HCEC 1CT (cell line): ENCODE measurements around the gene APOM.

Experiments
- DNase-seq: peaks from one replicate; pipeline ENCODE4 v3.0.0-alpha.2; 2017

The APOM gene

DNA sequence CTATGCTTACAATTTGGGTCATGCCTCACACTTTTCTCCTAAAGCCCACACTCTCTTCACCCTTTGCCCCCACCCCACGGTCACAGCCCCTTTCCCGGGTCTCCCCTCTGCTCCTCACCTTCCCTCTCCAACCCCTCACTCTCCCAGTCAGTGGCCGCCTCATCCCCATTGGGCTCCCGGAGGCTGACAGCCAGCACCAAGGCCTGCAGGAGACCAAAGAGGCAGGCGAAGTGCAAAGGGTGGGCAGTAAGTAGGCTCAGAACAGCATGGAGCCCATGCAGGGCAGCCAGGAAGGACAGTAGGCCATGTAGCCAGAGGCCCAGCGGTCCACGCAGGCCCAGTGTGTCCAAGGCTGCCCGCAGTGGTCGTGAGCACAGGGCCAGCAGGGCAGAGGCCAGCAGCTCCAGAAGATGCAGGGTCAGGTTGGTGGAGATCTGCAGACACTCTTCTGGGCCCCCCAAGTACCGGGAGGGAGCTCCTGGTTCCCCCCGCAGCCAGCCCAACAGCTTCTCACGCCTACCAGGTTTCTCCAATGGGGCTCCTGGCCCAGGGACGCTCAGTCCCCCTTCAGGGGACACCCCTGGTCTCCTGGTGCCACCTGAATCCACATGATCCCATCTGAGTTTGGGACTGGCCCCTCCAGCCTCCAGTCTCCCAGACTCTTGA is 3.4 kb downstream of the APOM start:
- no peak for DNase-seq

GRCh38 chr6:31659649-31660380 is 4.1 kb downstream of the APOM start:
- DNase-seq: peak; percentile 47

DNA sequence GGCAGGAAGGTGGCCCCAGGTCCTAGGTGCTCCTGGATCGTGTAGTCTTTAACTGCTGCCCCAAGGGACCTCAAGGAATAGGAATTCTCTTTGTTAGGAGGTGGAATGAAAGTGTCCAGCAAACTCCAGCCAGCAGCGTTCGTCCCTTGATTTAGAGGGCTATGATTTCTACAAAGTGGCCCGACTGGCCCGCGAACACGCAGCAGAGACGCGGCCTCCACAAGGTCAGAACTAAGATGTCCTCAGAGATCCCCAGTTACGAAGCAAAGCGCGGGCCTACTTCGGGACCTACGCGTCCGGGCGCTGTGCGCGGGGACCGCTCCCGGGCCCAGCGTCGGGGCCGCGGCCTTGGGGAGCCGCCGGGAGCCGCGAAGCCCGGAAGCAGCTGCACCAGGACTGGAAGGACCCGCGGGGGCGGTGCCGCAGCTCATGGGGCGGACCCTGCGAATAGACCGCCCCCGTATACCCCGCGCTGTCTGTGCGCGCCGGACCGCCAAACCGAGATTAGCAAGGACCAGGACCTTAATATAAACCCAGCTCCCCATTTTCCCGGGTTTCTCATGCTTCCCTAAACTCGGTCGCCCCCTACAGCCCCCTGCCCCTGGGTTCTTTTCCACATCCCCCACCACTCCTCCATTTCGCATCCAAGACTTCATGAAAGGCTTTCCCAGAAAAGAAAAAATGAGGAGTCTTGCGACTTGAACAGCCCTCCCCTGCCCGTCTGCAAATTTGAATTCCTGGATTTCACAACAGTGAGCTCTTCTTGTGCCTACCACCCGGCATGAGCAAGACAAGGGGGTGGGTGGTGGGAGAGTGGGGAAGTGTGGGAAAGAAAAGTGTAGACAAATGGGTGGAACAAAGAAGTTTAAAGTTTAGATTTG is 4.9 kb downstream of the APOM start, which contains the start of gene C6orf47:
C6orf47 (minus strand) TSS at position 398 of the 881 bp plus-strand sequence. CDS start 831 bp downstream, outside the sequence.
- peak; percentile 85 for DNase-seq

DNA sequence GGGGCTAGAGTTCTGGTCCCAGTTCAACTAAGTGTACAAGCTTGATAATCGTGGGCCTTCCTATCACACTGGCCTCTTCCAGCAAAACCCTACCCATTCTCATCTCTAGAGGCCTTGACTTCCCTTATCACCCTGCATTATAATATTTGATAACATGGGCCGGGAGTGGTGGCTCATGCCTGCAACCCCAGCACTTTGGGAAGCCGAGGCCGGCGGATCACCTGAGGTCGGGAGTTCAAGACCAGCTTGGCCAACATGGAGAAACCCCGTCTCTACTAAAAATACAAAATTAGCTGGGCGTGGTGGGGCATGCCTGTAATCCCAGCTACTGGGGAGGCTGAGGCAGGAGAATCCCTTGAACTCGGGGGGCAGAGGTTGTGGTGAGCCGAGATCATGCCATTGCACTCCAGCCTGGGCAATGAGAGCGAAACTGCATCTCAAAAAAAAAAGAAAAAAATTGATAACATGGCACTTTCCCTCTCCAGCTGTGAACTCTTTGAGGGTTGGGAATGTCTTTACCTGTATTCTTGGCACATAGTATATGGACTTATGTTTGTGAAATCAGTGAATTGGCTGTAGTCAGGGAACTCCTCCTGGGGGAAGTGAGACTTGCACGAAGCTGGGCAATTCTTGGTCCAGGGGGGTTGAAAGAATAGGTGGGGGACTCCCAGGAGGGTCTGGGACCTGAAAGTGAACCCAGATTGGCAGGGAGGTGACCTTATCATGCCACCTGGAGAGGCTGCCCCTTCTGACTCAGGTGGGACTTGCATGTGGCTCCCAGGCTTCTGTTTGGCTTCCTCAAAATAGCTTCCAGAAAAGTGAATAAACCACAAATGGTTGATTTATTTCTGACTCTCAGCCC is 5.8 kb downstream of the APOM start:
- DNase-seq: no peak

GRCh38 chr6:31662124-31662723 is 6.5 kb downstream of the APOM start:
- no peak for DNase-seq

DNA sequence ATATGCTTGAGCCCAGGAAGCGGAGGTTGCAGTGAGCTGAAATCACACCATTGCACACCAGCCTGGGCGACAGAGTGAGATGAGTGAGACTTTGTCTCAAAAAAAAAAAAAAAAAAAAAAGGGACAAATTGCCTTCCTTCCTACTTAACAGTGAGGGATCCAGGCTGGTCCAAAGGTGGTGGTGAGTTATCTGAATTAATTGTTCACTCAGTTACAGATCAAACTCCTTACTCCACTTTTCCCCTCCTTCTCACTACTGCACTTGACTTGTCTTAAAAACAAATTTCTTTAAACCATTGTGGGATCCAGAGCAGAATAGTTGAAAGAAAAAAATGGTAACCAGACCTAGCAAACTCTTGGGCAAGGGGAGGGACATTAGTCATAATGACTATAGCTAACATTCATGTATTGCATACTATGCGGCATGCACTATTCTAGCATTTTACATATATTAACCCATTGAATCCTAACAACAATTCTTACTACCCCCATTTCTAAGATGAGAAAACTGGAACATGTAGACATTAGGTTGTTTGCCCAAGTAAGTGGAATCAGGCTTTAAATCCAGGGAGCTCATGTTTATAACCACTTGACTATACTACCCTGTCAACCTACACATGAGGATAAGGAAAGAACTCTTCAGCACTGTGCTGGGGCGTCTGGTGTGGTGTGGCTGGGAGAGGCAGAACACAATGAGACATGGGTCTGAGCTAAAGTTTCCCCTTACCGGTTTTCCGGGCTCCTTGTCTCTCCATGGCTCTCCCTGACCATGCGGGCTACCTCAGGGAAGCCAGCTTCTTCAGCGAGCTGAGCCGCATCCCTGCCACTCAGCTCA is 7.6 kb downstream of the APOM start:
- DNase-seq: peak; percentile 62

- peak; percentile 86 for DNase-seq
These were observed 8.5 kb downstream of the APOM start for GRCh38 chr6:31663961-31664789.

- peak; percentile 93 for DNase-seq
These were observed 9.3 kb downstream of the APOM start, which contains the start of gene GPANK1 for GRCh38 chr6:31664790-31665500. Gene GPANK1, minus strand, starts transcription at chr6:31664997. Its CDS starts 519 bp downstream, at chr6:31664478.

GRCh38 chr6:31665501-31666336 is 10.0 kb downstream of the APOM start, which contains the start of gene CSNK2B:
Gene CSNK2B, plus strand, starts transcription at chr6:31666080. Its CDS starts 752 bp downstream, at chr6:31666832.
- DNase-seq: peak; percentile 98

GRCh38 chr6:31666337-31666965 is 10.8 kb downstream of the APOM start:
- no peak for DNase-seq

- no peak for DNase-seq
These were observed 14.0 kb downstream of the APOM start, which contains the start of gene LY6G5B for GRCh38 chr6:31669676-31670075. Gene LY6G5B, plus strand, starts transcription at chr6:31669976. Its CDS starts 975 bp downstream, at chr6:31670951.

DNA sequence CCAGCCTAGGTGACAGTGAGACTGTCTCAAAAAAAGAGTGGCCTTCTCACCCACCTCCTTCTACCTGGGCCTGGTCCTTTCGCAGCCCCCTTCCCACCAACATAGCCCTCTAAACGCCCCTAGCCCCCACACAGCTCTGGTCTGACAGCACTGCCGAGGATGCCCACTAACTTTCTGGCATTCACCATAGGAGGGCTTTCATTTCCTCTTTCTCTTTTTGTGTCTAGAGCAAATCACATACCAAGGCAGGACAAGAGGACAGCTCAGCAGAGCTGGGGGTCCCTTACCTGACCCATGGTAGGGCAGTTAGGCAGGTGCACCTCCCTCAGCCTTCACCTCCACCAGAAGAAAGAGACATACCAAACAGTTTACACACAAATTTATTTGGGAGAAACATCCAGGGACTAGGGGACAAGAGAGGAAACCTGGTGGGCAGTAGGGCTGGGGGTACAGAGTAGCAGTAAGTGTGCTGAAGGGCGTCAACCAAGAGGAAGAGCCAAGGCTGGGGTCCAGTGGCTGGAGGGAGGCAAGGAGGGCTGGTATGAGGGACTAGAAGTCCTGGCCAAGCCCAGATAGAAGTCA is 20.7 kb downstream of the APOM start:
- no peak for DNase-seq

GRCh38 chr6:31676904-31677303 is 21.2 kb downstream of the APOM start:
- DNase-seq: no peak

- DNase-seq: no peak
These were observed 22.3 kb downstream of the APOM start for GRCh38 chr6:31677955-31678354.

DNA sequence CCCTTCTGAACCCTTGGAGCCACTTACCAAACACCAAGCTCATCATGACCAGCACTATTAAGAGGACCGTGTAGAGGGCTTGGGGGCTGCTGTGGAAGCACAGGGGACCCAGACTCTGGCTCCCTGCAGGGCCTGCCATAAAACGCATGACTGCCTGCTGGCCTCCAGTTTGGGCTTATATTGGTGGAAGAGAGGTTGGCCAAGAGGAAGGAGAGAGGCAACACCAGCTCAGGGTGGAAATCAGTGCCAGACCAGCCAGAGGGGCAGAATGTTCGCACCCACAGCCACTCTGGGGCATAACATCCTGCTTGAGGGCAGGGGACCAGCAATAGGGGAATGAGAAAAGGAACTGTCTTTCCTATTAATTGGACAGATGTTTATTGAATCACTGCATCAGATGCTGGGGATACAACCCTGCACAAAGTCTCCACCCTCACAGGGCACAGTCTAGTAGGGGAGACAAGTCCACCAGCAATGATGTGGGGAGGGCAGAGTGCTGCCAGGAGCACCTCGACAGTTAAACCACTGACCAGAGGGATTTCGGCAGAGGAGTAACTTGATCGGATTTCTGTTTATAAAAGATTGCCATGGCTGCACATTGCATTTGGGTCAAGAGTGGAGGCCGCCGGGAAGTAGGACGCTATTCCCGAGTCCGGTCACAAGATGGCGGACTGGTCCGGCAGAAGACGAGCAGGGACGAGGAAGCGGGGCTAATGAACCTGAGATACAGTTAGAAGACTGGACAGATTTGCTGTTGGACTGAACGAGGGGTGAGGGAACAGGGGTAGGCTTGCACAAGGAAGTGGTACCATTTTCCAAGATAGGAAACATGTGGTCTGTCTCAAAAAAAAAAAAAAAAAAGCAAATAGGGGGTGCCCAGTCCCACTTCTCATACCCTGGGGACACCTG is 24.8 kb downstream of the APOM start, which contains the start of gene LY6G5C:
LY6G5C (minus strand) TSS at position 842 of the 909 bp plus-strand sequence; CDS start at position 148, 694 bp downstream.
- peak; percentile 89 for DNase-seq
